Progenitor cell of endocrine pancreas (in vitro differentiated cells): ENCODE data around the gene ANKRD29. TPM values are rescaled to one million over a fixed set of nuclear protein-coding genes. Genes with fewer than 3 reads are reported as not detected.

Source experiments
- DNase-seq: peaks from one replicate; pipeline ENCODE4 v3.0.0; 2021; ENCODE audit warnings: low spot score; ENCODE audit not compliant: unreplicated experiment
- H3K27ac Mint-ChIP-seq: 2 replicates; pipeline ENCODE4 v1.8.0; 2021; ENCODE audit warnings: mild to moderate bottlenecking, moderate library complexity, mixed read lengths
- H3K27me3 Mint-ChIP-seq: 2 replicates; pipeline ENCODE4 v1.8.0; 2021; ENCODE audit warnings: mixed read lengths
- H3K36me3 Mint-ChIP-seq: 2 replicates; pipeline ENCODE4 v1.8.0; 2022; ENCODE audit warnings: mixed read lengths; ENCODE audit not compliant: insufficient read depth
- H3K4me1 Mint-ChIP-seq: 2 replicates; pipeline ENCODE4 v1.8.0; 2021; ENCODE audit warnings: low read depth, mixed read lengths
- H3K4me3 Mint-ChIP-seq: 2 replicates; pipeline ENCODE4 v1.8.0; 2021; ENCODE audit warnings: low read depth, mild to moderate bottlenecking, moderate library complexity, mixed read lengths
- H3K9me3 Mint-ChIP-seq: 2 replicates; pipeline ENCODE4 v1.8.0; 2021; ENCODE audit warnings: low read depth, mixed read lengths
- CTCF ChIP-seq: fragments of 200-600 bp; sonication (generic); IDR thresholded peaks from one replicate; pipeline ENCODE4 v1.5.0; 2021; ENCODE audit warnings: antibody characterized with exemption, mild to moderate bottlenecking; ENCODE audit not compliant: unreplicated experiment
- total RNA-seq: library from RNA; stranded (reverse); gene quantifications from 2 replicates; pipeline ENCODE4 v1.2.1, GENCODE V29; 2021

ANKRD29 gene
- total RNA-seq, 1 donor from 2014 or later = 0.41 TPM

DNA sequence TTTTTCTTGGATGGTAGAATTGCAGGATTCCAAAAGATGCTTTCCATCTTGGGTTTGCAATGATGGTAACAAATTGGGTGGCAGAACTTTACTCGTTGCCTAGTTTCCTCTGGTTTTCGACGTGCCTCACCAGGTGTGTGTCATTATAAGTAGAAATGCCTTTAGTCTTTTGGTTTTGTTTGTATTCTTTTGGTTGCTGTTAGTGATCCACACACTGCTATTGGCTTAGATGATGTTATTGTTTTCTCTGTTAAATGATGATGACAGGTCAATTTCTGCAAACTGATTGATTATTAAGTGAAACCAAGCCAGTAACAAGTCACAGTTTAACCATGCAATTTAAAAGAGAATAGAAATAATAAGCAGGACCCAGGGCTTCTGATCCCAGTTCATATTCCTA lies 20.4 kb upstream of the ANKRD29 start:
- no peak overlapping the region for H3K4me3 Mint-ChIP-seq
- H3K27me3 Mint-ChIP-seq = peaks cover 41% of the 10 kb centered on the region

GRCh38 chr18:23682472-23682871 lies 19.8 kb upstream of the ANKRD29 start:
- Mint-ChIP-seq H3K36me3 (no peaks in the 10 kb centered on the region), H3K27me3 (peaks cover 36% of the 10 kb centered on the region)
- no peak for TF ChIP-seq CTCF

More for the DNA sequence above, 20.4 kb upstream of the ANKRD29 start:
- TF ChIP-seq CTCF = no peak
- Mint-ChIP-seq H3K4me1 (no peaks in the 10 kb centered on the region), H3K9me3 (no peaks in the 10 kb centered on the region), H3K36me3 (no peaks in the 10 kb centered on the region), H3K27ac (no peak overlapping the region)
- DNase-seq = no peak

DNA sequence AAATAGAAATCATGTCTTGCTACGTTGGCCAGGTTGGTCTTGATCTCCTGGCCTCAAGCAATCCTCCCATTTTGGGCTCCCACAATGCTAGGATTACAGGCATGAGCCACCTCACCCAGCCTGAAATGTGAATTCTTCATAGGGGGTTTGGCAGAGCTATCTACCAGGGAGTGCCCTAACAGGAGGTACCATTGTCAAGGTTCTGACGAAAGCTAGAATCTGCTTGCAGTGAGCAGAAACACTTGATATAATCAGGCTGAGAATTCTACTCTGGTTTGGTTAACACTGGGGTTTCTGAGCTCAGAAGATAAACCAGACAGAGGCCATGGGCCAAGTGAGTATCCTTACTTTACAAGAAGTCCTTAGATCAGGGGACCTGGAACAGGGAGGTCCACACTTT lies 19.3 kb upstream of the ANKRD29 start:
- H3K27me3 Mint-ChIP-seq = peaks cover 31% of the 10 kb centered on the region
- no peaks in the 10 kb centered on the region for H3K36me3 Mint-ChIP-seq
- no peak overlapping the region for H3K27ac Mint-ChIP-seq
- H3K4me3 Mint-ChIP-seq = no peak overlapping the region
- H3K9me3 Mint-ChIP-seq = no peaks in the 10 kb centered on the region
- DNase-seq = no peak
- H3K4me1 Mint-ChIP-seq = no peaks in the 10 kb centered on the region
- no peak for TF ChIP-seq CTCF

More at GRCh38 chr18:23682472-23682871, 19.8 kb upstream of the ANKRD29 start:
- H3K4me3 Mint-ChIP-seq = no peak overlapping the region
- H3K4me1 Mint-ChIP-seq = no peaks in the 10 kb centered on the region
- H3K9me3 Mint-ChIP-seq = no peaks in the 10 kb centered on the region
- H3K27ac Mint-ChIP-seq = no peak overlapping the region
- DNase-seq = no peak

DNA sequence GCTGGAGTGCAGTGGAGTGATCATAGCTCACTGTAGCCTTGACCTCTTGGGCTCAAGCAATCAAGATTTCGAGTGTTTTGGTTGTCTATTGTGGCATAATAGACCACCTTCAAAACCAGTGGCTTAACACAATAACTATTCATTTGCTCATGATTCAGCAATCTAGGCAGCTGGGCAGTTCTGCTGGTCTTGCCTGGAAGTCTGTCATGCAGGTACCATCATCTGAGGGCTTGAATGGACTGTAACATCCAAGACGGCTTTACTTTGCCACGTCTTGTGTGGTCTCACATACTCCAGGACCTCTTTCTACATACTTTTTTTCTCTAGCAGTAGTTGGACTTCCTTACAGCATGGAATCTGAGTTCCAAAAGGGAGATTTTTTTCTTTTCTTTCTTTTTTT lies 13.2 kb upstream of the ANKRD29 start:
- H3K36me3 Mint-ChIP-seq = no peaks in the 10 kb centered on the region
- no peaks in the 10 kb centered on the region for H3K9me3 Mint-ChIP-seq
- DNase-seq = no peak
- TF ChIP-seq CTCF = no peak
- no peak overlapping the region for H3K4me3 Mint-ChIP-seq
- H3K27me3 Mint-ChIP-seq = peaks cover 28% of the 10 kb centered on the region
- no peaks in the 10 kb centered on the region for H3K4me1 Mint-ChIP-seq
- H3K27ac Mint-ChIP-seq = no peak overlapping the region

- H3K4me1 Mint-ChIP-seq = no peaks in the 10 kb centered on the region
- TF ChIP-seq CTCF = no peak
- H3K9me3 Mint-ChIP-seq = no peaks in the 10 kb centered on the region
- peaks cover 29% of the 10 kb centered on the region for H3K27me3 Mint-ChIP-seq
- no peak overlapping the region for H3K4me3 Mint-ChIP-seq
- no peak overlapping the region for H3K27ac Mint-ChIP-seq
- no peaks in the 10 kb centered on the region for H3K36me3 Mint-ChIP-seq
- DNase-seq = no peak
These were observed 12.5 kb upstream of the ANKRD29 start for GRCh38 chr18:23675236-23675635.
